Trophoblast cell (in vitro differentiated cells and primary cell): ENCODE results near the gene SLC12A8.

Experiments used
- DNase-seq, 2 donors: peaks; one replicate each; pipeline ENCODE4 v3.0.0-alpha.2; 2016
- H2AFZ ChIP-seq: 2 replicates; pipeline ENCODE4 v1.6.1; 2013; ENCODE audit warnings: low read length, moderate library complexity, mild to moderate bottlenecking; ENCODE audit not compliant: insufficient read depth, poor library complexity
- H2AK5ac ChIP-seq: 2 replicates; pipeline ENCODE4 v1.6.1; 2013; ENCODE audit warnings: mild to moderate bottlenecking, low read length
- H2BK120ac ChIP-seq: 2 replicates; pipeline ENCODE4 v1.6.1; 2013; ENCODE audit warnings: low read length, mild to moderate bottlenecking, moderate library complexity; ENCODE audit not compliant: insufficient read depth, poor library complexity
- H2BK12ac ChIP-seq: 2 replicates; pipeline ENCODE4 v1.6.1; 2013; ENCODE audit warnings: mild to moderate bottlenecking, low read length, moderate library complexity
- H2BK5ac ChIP-seq: 2 replicates; pipeline ENCODE4 v1.6.1; 2013; ENCODE audit warnings: low read length, low read depth, moderate library complexity, mild to moderate bottlenecking; ENCODE audit not compliant: poor library complexity
- H3K14ac ChIP-seq: 2 replicates; pipeline ENCODE4 v1.6.1; 2013; ENCODE audit warnings: mild to moderate bottlenecking, low read length
- H3K18ac ChIP-seq: 2 replicates; pipeline ENCODE4 v1.6.1; 2013; ENCODE audit warnings: mild to moderate bottlenecking, low read length
- H3K23ac ChIP-seq: 2 replicates; pipeline ENCODE4 v1.6.1; 2013; ENCODE audit warnings: low read length
- H3K27ac ChIP-seq: 2 replicates; pipeline ENCODE4 v1.5.1; 2013; ENCODE audit warnings: low read depth, mild to moderate bottlenecking, inconsistent platforms, low read length, moderate library complexity
- H3K27me3 ChIP-seq: 2 replicates; pipeline ENCODE4 v1.6.1; 2013; ENCODE audit warnings: inconsistent platforms, mild to moderate bottlenecking, low read length, moderate library complexity; ENCODE audit not compliant: insufficient read depth
- H3K36me3 ChIP-seq, 2 experiments: 1 replicate in 1 of 2; 2 replicates in 1 of 2; pipeline ENCODE4 v1.6.1; 2013; ENCODE audit warnings: low read length in 2 of 2, mild to moderate bottlenecking in 2 of 2, moderate library complexity in 1 of 2; ENCODE audit not compliant: insufficient read depth in 2 of 2, control insufficient read depth in 1 of 2
- H3K4ac ChIP-seq: 2 replicates; pipeline ENCODE4 v1.6.1; 2013; ENCODE audit warnings: low read depth, mild to moderate bottlenecking, low read length, moderate library complexity
- H3K4me1 ChIP-seq, 2 experiments: 1 replicate in 1 of 2; 2 replicates in 1 of 2; pipeline ENCODE4 v1.6.1; 2013; ENCODE audit warnings: low read length in 2 of 2, mild to moderate bottlenecking in 2 of 2, moderate library complexity in 1 of 2; ENCODE audit not compliant: insufficient read depth in 2 of 2, control insufficient read depth in 1 of 2
- H3K4me2 ChIP-seq: 2 replicates; pipeline ENCODE4 v1.6.1; 2013; ENCODE audit warnings: inconsistent platforms, mild to moderate bottlenecking, low read length, moderate library complexity
- H3K4me3 ChIP-seq: 2 replicates; pipeline ENCODE4 v1.5.1; 2013; ENCODE audit warnings: mild to moderate bottlenecking, low read depth, low read length, inconsistent platforms
- H3K79me1 ChIP-seq: one replicate; pipeline ENCODE4 v1.6.1; 2013; ENCODE audit warnings: low read length
- H3K79me2 ChIP-seq: 2 replicates; pipeline ENCODE4 v1.6.1; 2013; ENCODE audit warnings: low read length, mild to moderate bottlenecking; ENCODE audit not compliant: control insufficient read depth, insufficient read depth, poor library complexity
- H3K9ac ChIP-seq: 2 replicates; pipeline ENCODE4 v1.6.1; 2013; ENCODE audit warnings: mild to moderate bottlenecking, low read length
- H3K9me3 ChIP-seq: 2 replicates; pipeline ENCODE4 v1.6.1; 2013; ENCODE audit warnings: low read depth, mild to moderate bottlenecking, control low read depth, inconsistent platforms, low read length; ENCODE audit not compliant: insufficient read depth
- H4K12ac ChIP-seq: 2 replicates; pipeline ENCODE4 v1.6.1; 2013; ENCODE audit warnings: low read depth, mild to moderate bottlenecking, low read length, moderate library complexity
- H4K8ac ChIP-seq: 2 replicates; pipeline ENCODE4 v1.6.1; 2013; ENCODE audit warnings: low read depth, mild to moderate bottlenecking, low read length, moderate library complexity
- H4K91ac ChIP-seq: one replicate; pipeline ENCODE4 v1.6.1; 2013; ENCODE audit warnings: low read depth, mild to moderate bottlenecking, low read length, moderate library complexity
- WGBS: extraction: QIAGEN DNeasy Blood & Tissue Kit; methylation state at CpG from one replicate; pipeline ENCODE4 v1.1.7; 2013; ENCODE audit warnings: missing lambda C conversion rate; ENCODE audit not compliant: insufficient read length, insufficient coverage; ENCODE audit errors: extremely low coverage; 5-methylcytosine and 5-hydroxymethylcytosine counted together

The SLC12A8 gene

DNA sequence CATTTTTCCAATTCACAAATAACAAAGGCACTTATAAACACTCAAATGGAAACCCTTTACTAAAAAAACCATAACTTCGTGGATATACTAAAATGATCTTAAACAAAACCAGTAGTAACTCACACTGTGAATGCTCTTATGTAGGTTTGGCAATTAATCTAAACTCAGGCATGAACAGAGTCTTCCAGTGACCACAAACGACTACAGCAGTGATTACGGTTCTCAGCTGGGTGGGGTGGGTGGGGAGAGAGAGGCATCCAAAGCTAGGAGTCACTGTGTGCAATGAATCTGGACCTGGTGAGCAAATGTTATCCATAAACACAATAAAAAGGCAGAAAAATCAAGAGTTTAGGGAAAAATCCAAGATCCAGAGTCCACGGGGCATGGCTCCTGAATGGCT, 21.3 kb downstream of the SLC12A8 start:
- Histone ChIP-seq H3K14ac (no peak overlapping the region), H3K23ac (no peak overlapping the region), H4K8ac (no peak overlapping the region), H3K9ac (no peak overlapping the region), H3K18ac (no peak overlapping the region), H2AK5ac (no peak overlapping the region), H3K36me3 (peaks cover 2% of the 10 kb centered on the region in 2 experiments), H3K4me3 (no peak overlapping the region), H3K4me2 (no peak overlapping the region), H4K91ac (no peak overlapping the region), H4K12ac (no peak overlapping the region), H3K27me3 (no peaks in the 10 kb centered on the region), H3K9me3 (no peaks in the 10 kb centered on the region), H2AFZ (no peak overlapping the region), H3K4ac (no peak overlapping the region), H3K79me2 (no peaks in the 10 kb centered on the region), H2BK5ac (no peak overlapping the region), H2BK120ac (no peak overlapping the region), H3K79me1 (no peaks in the 10 kb centered on the region), H3K4me1 (peaks cover 5 to 9% of the 10 kb centered on the region in 2 experiments), H2BK12ac (no peak overlapping the region), H3K27ac (no peak overlapping the region)
- no peak for DNase-seq
- no CpG with 5 or more reads among the region's 4 CpGs for WGBS

DNA sequence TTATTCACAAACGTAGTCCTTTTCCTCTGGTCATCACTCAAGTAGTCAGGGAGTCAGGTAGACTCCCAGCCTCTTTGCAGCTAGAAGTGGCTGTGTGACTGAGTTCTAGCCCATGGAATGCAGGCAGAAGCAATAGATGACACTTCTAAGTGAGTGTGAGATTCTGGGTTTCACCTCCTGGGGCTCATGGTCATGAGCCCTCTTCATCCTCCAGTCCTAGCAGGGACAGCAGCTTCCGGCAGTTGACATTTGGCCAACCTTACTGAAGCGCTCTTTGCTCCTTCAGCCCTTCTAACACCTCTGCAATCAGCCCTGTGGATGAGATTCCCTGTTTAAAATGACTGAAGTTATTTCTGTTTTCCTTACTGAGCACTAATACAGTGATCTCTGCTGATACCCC, 21.8 kb downstream of the SLC12A8 start:
- H3K4me3 ChIP-seq: no peak overlapping the region
- no peak overlapping the region for H2BK12ac ChIP-seq
- no peak overlapping the region for H2AFZ ChIP-seq
- no peak overlapping the region for H2BK120ac ChIP-seq
- no peak overlapping the region for H3K27ac ChIP-seq
- peaks cover 2% of the 10 kb centered on the region in 2 experiments for H3K36me3 ChIP-seq
- H2BK5ac ChIP-seq: no peak overlapping the region
- no peak overlapping the region for H4K12ac ChIP-seq
- H3K27me3 ChIP-seq: no peaks in the 10 kb centered on the region
- no CpG with 5 or more reads among the region's 3 CpGs for WGBS
- H3K9me3 ChIP-seq: no peaks in the 10 kb centered on the region
- H2AK5ac ChIP-seq: no peak overlapping the region
- no peak overlapping the region for H3K14ac ChIP-seq
- no peak overlapping the region for H3K9ac ChIP-seq
- no peak for DNase-seq
- H3K18ac ChIP-seq: no peak overlapping the region
- peaks cover 5 to 9% of the 10 kb centered on the region in 2 experiments for H3K4me1 ChIP-seq
- H3K4me2 ChIP-seq: no peak overlapping the region
- no peak overlapping the region for H4K91ac ChIP-seq
- H3K79me2 ChIP-seq: no peaks in the 10 kb centered on the region
- H3K4ac ChIP-seq: no peak overlapping the region
- H3K23ac ChIP-seq: no peak overlapping the region
- no peak overlapping the region for H4K8ac ChIP-seq
- H3K79me1 ChIP-seq: no peaks in the 10 kb centered on the region

DNA sequence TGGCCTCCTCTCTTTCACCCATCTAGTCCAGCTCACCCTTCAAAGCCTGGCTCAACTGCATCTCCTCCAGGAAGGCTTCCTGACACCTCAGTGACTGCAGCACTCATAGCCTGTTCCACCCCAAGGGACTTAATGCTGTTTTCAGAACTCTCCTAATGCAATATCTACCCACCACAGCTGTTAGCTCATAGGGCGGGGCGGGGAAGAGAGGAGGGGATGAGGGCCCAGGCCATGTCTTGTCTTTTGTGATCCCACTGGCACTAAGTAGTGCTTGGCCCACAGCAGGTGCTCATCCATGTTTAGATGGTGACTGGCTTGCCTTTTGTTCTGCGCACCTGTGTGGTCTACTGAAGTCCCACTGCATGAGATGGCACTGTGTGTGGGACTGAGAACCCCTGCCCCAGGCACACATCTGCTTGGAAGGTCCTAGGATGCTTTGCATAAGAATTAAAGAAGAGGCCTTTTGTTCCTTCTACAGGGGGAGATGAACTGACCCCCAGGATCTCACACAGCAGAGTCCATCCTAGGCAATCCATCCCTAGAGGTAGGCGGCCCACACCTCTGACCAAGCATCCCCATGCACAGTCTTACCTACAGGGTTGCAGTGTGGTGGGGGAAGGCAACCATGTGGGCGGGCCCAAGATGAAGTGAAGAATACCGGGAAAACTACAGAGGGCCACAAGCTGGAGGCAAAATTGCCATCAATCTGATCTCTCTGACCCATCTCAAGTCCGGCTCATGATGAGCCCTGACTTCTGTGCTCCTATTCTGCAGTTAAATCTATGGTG, 23.0 kb downstream of the SLC12A8 start:
- Histone ChIP-seq H4K12ac (no peak overlapping the region), H3K36me3 (peaks cover 2% of the 10 kb centered on the region in 2 experiments), H3K4me1 (peaks cover 5 to 6% of the 10 kb centered on the region in 2 experiments), H3K18ac (no peak overlapping the region), H3K9ac (no peak overlapping the region), H3K79me1 (no peaks in the 10 kb centered on the region), H3K4me2 (no peak overlapping the region), H3K4ac (no peak overlapping the region), H2BK5ac (no peak overlapping the region), H3K23ac (no peak overlapping the region), H4K91ac (no peak overlapping the region), H2AK5ac (no peak overlapping the region), H3K4me3 (no peak overlapping the region), H2BK12ac (no peak overlapping the region), H3K9me3 (peaks cover 2% of the 10 kb centered on the region), H4K8ac (no peak overlapping the region), H3K14ac (no peak overlapping the region), H3K79me2 (no peaks in the 10 kb centered on the region), H3K27ac (no peak overlapping the region), H2AFZ (no peak overlapping the region), H3K27me3 (no peaks in the 10 kb centered on the region), H2BK120ac (no peak overlapping the region)
- no peak for DNase-seq
- no CpG with 5 or more reads among the region's 7 CpGs for WGBS

DNA sequence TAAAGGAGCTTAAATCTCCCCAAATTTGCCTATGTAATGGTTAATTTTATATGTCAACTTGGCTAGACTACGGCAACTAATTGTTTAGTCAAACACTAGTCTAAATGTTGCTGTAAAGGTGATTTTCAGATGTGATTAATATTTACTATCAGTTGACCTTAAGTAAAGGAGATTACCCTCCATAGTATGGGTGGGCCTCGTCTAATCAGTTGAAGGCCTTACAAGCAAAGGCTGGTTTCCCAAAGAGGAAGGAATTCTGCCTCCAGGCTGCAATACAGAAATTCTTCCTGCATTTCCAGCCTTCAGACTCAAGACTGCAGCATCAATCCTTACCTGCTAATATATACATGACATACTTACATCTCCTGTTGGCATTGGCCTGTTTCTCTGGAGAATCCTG, 23.6 kb downstream of the SLC12A8 start:
- H3K79me1 ChIP-seq: no peaks in the 10 kb centered on the region

More for the DNA sequence above, 23.6 kb downstream of the SLC12A8 start:
- Histone ChIP-seq H4K12ac (no peak overlapping the region), H4K91ac (no peak overlapping the region), H3K79me2 (no peaks in the 10 kb centered on the region), H2BK5ac (no peak overlapping the region), H3K9me3 (peaks cover 2% of the 10 kb centered on the region), H3K27ac (no peak overlapping the region), H2BK120ac (no peak overlapping the region), H2AFZ (no peak overlapping the region), H4K8ac (no peak overlapping the region), H3K4me3 (no peak overlapping the region), H3K18ac (no peak overlapping the region), H2BK12ac (no peak overlapping the region), H3K14ac (no peak overlapping the region), H3K36me3 (peaks cover 2% of the 10 kb centered on the region in 2 experiments), H3K4ac (no peak overlapping the region), H3K27me3 (no peaks in the 10 kb centered on the region), H2AK5ac (no peak overlapping the region), H3K23ac (no peak overlapping the region), H3K4me1 (peaks cover 5% of the 10 kb centered on the region in 2 experiments), H3K4me2 (no peak overlapping the region), H3K9ac (no peak overlapping the region)
- no peak for DNase-seq
- no CpG with 5 or more reads among the region's 2 CpGs for WGBS
